ENCODE measurements around the gene CDCA7. TPM values are rescaled to one million over a fixed set of nuclear protein-coding genes. Genes with fewer than 3 reads are reported as not detected.

Gene CDCA7
- total and polyA plus RNA-seq, 2 of the 13 experiments (the other 11 are each of a cell fraction or from before 2014, with no cell fraction given) = 46.2 to 57.8 TPM

DNA sequence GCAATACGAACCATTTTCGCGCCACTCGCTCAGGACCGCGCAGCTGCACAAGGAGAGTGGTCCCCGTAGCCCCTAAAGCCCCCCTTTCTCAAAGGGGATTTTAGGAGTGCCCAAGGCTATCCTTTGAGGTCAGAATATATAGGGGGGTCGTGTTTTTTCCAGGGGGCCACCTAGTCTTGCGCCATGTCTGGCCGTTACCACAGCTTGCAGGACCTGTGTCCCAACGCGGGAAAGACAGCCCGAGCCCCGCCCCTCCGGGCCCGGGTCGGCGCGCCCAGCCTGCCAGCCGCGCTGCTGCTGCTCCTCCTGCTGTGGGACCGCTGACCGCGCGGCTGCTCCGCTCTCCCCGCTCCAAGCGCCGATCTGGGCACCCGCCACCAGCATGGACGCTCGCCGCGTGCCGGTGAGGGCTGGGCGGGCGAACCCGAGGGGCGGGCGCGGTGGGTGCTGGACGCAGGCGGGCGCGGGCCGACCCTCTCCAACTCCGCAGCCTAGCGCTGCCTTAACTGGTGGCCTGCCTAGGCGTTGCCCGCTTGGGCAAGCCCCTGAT is at the start of gene CDCA7 (continued):
- TF ChIP-seq, protein P1, sequence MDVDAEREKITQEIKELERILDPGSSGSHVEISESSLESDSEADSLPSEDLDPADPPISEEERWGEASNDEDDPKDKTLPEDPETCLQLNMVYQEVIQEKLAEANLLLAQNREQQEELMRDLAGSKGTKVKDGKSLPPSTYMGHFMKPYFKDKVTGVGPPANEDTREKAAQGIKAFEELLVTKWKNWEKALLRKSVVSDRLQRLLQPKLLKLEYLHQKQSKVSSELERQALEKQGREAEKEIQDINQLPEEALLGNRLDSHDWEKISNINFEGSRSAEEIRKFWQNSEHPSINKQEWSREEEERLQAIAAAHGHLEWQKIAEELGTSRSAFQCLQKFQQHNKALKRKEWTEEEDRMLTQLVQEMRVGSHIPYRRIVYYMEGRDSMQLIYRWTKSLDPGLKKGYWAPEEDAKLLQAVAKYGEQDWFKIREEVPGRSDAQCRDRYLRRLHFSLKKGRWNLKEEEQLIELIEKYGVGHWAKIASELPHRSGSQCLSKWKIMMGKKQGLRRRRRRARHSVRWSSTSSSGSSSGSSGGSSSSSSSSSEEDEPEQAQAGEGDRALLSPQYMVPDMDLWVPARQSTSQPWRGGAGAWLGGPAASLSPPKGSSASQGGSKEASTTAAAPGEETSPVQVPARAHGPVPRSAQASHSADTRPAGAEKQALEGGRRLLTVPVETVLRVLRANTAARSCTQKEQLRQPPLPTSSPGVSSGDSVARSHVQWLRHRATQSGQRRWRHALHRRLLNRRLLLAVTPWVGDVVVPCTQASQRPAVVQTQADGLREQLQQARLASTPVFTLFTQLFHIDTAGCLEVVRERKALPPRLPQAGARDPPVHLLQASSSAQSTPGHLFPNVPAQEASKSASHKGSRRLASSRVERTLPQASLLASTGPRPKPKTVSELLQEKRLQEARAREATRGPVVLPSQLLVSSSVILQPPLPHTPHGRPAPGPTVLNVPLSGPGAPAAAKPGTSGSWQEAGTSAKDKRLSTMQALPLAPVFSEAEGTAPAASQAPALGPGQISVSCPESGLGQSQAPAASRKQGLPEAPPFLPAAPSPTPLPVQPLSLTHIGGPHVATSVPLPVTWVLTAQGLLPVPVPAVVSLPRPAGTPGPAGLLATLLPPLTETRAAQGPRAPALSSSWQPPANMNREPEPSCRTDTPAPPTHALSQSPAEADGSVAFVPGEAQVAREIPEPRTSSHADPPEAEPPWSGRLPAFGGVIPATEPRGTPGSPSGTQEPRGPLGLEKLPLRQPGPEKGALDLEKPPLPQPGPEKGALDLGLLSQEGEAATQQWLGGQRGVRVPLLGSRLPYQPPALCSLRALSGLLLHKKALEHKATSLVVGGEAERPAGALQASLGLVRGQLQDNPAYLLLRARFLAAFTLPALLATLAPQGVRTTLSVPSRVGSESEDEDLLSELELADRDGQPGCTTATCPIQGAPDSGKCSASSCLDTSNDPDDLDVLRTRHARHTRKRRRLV (CRISPR knock-in tag; IDR thresholded peaks at IDR 0.05) = 0 out of 2 replicates have a peak, but pooled peaks have one; percentile 7
- TF ChIP-seq ZNF121 (CRISPR knock-in tag; IDR thresholded peaks at IDR 0.05) (0 out of 2 replicates have a peak, but pooled peaks have one; percentile 15), ZNF367 (CRISPR knock-in tag; IDR thresholded peaks at IDR 0.05; ENCODE audit: borderline replicate concordance) (no peak; the same call in 1 of the 2 replicates), ZFP1 (CRISPR knock-in tag; IDR thresholded peaks at IDR 0.05) (no peak), GTF2F1 (IDR thresholded peaks at IDR 0.05; ENCODE audit: low read length) (0 out of 2 replicates have a peak, but pooled peaks have one; percentile 23), KAT2B (IDR thresholded peaks at IDR 0.05; ENCODE audit: borderline replicate concordance, low read depth, low read length) (no peak), ZNF430 (CRISPR knock-in tag; IDR thresholded peaks at IDR 0.05) (peak; percentile 86; the same call in 1 of the 2 replicates)
- TF ChIP-seq, protein P2, sequence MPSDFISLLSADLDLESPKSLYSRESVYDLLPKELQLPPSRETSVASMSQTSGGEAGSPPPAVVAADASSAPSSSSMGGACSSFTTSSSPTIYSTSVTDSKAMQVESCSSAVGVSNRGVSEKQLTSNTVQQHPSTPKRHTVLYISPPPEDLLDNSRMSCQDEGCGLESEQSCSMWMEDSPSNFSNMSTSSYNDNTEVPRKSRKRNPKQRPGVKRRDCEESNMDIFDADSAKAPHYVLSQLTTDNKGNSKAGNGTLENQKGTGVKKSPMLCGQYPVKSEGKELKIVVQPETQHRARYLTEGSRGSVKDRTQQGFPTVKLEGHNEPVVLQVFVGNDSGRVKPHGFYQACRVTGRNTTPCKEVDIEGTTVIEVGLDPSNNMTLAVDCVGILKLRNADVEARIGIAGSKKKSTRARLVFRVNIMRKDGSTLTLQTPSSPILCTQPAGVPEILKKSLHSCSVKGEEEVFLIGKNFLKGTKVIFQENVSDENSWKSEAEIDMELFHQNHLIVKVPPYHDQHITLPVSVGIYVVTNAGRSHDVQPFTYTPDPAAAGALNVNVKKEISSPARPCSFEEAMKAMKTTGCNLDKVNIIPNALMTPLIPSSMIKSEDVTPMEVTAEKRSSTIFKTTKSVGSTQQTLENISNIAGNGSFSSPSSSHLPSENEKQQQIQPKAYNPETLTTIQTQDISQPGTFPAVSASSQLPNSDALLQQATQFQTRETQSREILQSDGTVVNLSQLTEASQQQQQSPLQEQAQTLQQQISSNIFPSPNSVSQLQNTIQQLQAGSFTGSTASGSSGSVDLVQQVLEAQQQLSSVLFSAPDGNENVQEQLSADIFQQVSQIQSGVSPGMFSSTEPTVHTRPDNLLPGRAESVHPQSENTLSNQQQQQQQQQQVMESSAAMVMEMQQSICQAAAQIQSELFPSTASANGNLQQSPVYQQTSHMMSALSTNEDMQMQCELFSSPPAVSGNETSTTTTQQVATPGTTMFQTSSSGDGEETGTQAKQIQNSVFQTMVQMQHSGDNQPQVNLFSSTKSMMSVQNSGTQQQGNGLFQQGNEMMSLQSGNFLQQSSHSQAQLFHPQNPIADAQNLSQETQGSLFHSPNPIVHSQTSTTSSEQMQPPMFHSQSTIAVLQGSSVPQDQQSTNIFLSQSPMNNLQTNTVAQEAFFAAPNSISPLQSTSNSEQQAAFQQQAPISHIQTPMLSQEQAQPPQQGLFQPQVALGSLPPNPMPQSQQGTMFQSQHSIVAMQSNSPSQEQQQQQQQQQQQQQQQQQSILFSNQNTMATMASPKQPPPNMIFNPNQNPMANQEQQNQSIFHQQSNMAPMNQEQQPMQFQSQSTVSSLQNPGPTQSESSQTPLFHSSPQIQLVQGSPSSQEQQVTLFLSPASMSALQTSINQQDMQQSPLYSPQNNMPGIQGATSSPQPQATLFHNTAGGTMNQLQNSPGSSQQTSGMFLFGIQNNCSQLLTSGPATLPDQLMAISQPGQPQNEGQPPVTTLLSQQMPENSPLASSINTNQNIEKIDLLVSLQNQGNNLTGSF (CRISPR knock-in tag; IDR thresholded peaks at IDR 0.05) = peak; percentile 97
- TF ChIP-seq, protein P3, sequence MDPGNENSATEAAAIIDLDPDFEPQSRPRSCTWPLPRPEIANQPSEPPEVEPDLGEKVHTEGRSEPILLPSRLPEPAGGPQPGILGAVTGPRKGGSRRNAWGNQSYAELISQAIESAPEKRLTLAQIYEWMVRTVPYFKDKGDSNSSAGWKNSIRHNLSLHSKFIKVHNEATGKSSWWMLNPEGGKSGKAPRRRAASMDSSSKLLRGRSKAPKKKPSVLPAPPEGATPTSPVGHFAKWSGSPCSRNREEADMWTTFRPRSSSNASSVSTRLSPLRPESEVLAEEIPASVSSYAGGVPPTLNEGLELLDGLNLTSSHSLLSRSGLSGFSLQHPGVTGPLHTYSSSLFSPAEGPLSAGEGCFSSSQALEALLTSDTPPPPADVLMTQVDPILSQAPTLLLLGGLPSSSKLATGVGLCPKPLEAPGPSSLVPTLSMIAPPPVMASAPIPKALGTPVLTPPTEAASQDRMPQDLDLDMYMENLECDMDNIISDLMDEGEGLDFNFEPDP (CRISPR knock-in tag; conservative IDR thresholded peaks at IDR 0.05) = no peak
- TF ChIP-seq, protein P4, sequence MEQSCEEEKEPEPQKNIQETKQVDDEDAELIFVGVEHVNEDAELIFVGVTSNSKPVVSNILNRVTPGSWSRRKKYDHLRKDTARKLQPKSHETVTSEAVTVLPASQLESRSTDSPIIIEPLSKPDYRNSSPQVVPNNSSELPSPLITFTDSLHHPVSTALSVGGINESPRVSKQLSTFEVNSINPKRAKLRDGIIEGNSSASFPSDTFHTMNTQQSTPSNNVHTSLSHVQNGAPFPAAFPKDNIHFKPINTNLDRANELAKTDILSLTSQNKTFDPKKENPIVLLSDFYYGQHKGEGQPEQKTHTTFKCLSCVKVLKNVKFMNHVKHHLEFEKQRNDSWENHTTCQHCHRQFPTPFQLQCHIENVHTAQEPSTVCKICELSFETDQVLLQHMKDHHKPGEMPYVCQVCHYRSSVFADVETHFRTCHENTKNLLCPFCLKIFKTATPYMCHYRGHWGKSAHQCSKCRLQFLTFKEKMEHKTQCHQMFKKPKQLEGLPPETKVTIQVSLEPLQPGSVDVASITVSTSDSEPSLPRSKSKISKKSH (CRISPR knock-in tag; IDR thresholded peaks at IDR 0.05; ENCODE audit: borderline replicate concordance) = peak; percentile 87
- TF ChIP-seq, protein P5, sequence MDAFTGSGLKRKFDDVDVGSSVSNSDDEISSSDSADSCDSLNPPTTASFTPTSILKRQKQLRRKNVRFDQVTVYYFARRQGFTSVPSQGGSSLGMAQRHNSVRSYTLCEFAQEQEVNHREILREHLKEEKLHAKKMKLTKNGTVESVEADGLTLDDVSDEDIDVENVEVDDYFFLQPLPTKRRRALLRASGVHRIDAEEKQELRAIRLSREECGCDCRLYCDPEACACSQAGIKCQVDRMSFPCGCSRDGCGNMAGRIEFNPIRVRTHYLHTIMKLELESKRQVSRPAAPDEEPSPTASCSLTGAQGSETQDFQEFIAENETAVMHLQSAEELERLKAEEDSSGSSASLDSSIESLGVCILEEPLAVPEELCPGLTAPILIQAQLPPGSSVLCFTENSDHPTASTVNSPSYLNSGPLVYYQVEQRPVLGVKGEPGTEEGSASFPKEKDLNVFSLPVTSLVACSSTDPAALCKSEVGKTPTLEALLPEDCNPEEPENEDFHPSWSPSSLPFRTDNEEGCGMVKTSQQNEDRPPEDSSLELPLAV (CRISPR knock-in tag; conservative IDR thresholded peaks at IDR 0.05; ENCODE audit: low read depth) = peak; percentile 87; the same call in 1 of the 2 replicates

Data from HepG2 (cell line).